Amniotic epithelial cell (primary cell): ENCODE measurements around the gene RREB1.
A peak's percentile ranks its signal among the peaks of the same experiment; 100 is the strongest.

Experiments
- DNase-seq: peaks from one replicate; pipeline ENCODE4 v3.0.0-alpha.2; 2010; ENCODE audit warnings: low read depth

Gene RREB1

DNA sequence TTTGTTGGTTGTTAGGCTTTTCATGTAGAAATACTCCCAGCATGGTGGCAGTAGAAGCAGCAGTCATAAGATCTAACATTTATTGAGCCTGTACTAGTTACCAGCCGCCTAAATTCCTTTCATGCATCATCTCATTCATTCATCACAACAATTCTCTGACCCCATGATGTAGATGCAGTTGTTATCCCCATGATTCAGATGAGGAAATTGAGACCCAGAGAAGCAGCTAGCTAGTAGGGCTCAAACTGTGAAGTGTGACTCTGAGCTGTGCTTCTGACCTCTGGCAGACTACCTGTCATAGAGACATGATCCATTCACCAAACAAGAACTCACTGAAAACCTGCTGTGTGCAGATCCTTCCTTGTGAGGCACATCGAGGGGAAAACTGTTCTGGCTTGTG lies 16.9 kb downstream of the RREB1 start:
- DNase-seq, result peak; percentile 32

DNA sequence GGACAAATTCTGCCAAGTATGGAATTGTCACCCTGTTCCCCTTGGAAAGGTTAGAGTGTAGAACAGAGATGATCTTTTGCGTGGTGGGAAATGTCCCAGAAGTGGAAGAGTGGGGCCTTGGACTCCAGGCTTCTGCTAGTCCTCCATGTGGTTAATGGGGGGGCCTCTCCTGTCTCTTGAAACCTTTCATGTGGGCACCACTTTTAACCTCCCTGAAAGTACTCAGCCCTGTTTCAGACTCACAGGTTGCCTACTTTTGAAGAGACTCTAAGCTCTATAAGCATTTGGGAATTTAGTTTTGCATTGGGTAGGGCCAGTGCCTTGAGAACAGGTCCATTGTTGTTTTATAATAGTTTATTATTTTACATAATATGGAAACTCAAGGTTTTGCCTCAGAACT lies 17.5 kb downstream of the RREB1 start:
- no peak for DNase-seq

DNA sequence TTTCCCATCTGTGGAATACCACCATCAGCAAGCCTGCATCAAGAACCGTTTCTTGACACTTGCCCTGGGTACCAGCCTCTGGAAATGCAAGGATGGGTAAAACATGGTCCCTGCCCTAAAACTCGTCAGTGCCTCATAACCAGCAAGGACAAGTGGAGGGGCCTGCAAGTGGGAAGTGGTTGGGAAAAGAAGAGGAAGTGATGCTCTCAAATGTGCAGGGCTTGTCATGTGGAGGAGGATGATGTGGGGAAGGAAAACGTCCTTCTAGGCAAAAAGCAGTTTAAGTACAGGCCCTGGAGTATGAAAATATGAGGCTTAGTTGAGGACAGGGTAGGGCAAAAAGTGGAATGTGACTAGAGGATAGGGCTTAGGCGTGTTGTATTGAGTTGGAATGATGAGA lies 19.0 kb downstream of the RREB1 start:
- DNase-seq, result no peak

DNA sequence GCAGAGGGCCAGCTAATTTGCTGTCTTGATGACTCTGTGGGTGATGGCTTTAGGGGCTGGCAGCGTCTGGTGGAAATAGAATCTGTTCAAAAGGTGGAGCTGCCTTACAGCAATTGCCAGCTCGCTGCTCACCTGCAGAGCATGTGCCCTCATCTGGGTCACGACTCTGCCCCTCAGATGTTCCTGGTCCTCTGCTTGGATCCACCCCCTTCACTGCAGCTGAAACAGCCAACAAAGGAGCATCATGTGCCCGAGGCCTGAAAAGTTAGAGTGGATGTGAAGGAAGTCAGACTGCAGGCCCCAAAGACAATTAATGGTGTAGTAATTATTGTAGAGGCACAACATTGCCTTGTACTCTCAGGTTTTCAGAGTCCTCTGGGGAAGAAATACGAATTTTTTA lies 19.9 kb downstream of the RREB1 start:
- no peak for DNase-seq

DNA sequence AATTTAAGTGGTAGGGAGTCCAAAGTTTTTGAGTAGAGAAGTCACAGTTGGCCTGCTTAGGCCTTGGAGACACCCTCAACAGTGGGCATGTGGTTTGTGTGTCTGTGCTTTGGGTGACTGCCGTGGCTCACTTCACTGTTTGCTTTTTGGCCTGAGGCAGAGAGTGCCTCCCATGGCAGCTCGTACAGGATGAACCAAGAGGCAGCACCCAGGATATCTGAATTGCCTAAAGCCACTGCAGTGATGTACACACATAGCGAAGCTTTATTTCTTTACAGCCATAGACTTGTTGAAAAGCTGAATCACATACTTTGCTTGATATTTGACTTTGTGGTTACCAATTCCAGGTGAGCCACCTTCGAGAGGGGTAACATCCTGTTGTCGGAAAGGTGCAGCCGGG lies 21.6 kb downstream of the RREB1 start:
- DNase-seq, result no peak

DNA sequence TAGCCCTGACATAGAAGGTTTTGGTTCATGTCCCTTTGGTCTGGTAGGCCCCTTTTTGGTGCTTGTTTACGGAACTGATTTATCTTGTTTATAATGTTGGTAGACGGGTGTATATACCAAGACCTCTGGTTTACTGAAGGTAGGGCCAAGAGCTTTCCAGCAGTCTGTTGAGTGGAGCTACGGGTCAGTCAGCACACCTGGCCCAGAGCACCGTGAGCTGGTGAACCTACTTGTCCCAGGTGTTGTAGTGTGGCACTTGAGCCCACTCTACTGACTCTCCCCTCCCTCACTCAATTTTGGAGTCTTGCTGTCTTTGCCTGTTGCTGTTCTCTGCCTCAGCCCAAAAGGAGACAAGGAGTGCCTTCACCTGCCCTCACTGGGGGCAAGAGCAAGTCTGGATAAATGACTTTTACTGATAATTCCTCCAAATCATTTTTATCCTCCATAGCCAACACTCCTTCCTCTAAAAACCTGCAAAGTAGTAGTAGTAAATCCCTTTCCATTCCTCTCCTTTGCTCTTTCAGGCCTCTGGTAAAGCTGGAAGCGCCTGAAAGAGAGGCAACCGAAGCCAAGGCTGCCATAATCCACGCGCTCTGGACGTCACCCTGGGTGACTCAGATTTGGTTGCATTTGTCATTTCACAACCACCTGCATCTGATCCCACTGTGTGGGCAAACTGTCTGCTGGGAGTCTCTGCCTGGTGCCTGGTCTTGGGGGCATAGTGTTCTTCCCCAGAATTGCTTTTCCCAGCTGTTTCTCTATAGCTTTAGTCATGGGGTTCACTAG lies 22.2 kb downstream of the RREB1 start:
- DNase-seq, result peak; percentile 75

DNA sequence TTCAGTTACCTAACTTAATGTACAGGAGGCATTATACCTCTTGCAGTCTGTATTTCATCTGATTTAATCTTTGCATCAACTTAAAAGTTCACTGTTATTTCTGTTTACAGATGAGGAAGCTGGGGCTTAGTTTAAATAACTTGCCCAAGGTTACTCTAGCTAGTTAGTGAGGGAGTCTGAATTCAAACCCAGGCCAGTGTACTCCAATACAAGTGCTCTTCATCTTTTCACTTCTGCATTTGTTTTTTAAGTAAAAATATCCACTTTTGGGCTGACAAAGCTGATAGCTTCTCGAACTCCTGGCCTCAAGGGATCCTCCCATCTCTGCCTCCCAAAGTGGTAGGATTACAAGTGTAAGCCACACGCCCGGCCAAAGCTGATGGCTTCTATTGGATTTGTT lies 23.6 kb downstream of the RREB1 start:
- no peak for DNase-seq

DNA sequence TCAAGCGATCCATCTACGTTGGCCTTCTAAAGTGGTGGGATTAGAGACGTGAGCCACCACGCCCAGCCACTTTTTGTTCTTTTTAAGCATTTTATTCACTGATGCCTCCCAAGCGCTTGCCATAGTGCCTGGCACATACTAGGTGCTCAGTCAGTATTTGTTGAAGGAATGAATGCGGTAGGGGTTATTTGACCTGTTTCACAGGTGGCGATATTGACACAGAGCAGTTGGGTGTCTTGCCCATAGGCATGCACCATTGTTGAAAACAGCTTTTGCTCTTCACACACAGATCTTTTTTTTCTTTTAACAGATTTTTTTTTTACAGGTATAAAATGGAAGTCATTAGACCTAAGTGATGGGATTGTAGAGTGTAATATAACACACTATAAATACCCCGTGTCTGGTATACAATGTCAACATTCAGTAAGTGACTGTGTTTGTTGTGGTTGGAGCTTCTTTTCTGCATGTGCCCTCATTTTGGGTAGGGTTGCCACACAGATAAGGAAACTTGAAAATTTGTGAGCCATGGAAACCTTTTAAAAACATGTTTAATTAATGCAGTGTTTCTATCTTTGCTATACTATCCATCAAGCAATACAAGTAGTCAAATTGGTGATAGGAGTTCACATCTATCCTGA lies 24.8 kb downstream of the RREB1 start:
- DNase-seq, result no peak

DNA sequence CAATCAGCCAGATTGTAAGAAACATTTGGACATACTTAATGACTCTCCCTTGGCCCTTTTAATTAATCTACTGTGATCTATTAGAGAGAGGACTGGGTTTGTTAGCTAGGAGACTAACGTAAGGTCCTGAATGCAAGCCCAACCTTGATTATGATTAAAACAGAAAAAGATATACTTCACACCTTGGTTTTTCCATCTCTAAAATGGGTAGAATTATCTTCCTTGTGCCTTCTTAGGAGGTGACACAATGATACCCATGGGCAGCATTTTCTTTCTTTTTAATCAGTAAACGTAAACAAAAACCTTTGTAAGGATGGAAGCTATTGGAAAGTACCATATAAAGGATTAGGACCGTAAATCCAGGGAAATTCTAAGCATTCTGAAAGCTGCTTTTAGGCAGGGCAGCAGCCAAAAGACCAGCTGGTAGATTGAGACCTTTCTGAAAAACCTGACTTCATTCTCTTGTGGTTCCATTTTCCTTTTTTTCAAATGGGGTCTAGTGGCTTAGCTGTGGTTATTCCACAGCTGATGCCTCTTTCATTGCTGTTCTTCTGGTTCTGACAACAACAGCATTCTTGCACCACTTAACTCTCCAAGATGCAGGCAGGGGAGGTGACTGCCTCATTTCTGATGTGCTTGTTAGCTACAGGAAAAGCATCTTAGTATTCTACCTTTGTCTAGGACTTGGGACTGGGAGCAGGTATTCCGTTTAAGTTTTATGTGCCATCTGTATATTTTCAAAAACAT lies 27.4 kb downstream of the RREB1 start:
- no peak for DNase-seq

DNA sequence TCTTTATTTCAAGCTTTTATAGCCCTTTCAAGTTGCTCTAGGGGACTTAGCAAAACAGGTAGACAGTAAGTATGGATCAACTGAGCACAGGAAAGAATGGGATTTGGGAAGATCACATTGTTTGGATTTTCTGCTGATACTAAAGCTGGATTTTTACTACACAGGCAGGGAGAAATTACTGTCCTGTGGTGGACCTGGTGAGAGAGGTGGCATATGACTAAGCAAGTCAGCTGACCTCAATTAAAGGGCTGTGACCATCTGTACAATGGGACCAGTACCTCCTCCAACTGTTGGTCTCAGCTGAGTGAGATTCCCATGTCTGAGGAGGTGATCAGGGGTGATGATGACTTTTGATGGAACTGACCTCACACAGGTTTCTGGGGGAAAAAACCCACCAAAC lies 28.0 kb downstream of the RREB1 start:
- no peak for DNase-seq

DNA sequence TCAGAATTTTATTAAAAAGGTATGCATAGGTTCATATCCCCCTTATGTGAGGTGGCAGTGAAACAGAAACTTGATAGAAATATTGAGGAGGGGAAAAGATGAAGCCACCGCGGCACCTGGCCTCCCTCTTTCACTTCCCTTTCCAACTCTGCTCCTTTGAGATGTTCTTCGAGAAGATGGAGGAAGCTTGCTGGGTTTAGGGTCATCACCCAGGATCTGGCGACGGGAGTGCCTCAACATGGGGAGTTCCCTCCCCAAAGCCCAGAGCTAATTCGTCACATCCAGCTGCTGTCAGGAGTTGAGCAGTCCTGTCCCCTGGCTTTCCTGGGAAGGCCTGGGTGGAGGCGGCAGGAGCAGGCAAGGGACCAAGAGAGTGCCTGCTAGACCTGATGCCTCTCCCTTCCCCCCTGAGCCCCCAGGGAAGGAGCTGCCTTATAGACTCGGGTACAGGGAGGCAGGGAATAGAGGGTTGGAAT lies 29.1 kb downstream of the RREB1 start:
- no peak for DNase-seq

DNA sequence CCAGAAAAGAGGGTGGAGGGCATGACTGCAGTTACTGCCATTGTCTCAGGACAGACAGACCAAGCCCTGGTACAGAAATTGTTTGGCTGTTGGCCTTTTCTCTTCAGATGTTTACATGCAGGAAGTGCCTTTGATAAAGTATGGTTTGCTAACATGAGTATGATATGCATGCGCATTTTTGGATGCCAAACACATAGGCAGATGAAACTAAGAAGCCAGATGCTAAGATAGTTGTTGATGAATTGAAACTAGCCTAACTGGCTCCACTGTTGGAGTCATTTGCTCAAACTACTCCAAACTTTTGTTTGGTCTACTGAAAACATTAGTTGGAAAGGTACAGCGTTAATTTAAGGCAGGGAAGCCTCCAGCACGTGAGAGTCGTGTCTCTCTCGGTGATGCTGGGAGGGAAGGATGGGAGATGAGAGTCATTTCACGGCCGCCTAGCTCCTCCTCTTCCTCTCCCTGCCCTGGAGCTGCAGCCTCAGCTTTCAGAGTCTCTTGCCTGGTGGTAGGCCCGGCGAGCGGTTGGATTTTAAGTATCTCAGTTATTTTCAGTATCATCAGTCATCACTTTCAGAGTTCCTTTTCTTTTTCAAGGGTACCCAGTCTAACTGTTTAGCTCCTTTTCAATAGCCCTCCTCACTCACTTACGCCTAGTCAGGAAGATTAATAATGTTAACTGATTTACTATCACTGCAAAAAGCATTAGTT lies 29.7 kb downstream of the RREB1 start:
- DNase-seq, result peak; percentile 50

DNA sequence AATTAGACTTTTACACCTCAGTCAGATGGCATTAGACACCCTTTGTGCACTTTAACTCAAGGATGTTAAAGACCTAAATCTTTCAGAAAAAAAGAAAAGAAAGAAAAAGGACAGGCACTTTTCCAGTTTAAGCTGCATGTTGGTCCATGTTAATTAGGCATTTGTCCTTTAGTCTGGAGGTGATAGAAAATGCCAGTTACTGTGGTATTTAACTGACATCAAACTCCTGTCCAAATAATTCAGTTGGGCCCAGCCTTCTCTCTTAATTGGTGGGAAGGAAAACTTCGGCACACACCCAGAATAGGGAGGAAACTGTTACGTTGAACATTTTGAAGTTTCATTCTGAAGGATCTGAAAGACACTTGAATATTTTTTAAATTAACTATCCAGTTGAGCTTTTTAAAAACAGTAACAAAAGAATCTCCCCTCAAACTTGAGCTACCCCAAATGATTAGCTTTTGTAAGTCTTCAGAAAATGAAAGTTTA lies 30.3 kb downstream of the RREB1 start:
- DNase-seq, result no peak

DNA sequence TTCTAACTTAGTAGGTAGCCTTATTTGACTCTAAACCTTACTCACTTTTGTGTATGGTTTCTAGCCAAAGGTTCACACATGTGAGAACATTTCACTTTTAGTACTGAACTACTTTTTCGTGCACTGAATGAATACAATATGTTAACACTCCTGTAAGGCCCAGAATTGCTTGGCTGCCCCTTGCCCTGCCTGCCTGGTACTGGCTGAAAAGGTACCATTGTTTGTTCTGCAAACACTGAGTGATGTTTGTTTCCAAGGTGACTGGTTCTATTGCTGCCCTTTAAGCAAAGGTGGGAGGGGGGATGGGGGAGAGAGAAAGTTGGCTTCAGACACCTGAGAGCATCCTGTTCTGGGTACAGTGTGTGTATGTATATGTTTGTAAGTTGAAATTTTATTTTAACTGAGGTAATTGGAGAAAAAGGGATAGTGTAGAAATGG lies 31.2 kb downstream of the RREB1 start:
- no peak for DNase-seq

DNA sequence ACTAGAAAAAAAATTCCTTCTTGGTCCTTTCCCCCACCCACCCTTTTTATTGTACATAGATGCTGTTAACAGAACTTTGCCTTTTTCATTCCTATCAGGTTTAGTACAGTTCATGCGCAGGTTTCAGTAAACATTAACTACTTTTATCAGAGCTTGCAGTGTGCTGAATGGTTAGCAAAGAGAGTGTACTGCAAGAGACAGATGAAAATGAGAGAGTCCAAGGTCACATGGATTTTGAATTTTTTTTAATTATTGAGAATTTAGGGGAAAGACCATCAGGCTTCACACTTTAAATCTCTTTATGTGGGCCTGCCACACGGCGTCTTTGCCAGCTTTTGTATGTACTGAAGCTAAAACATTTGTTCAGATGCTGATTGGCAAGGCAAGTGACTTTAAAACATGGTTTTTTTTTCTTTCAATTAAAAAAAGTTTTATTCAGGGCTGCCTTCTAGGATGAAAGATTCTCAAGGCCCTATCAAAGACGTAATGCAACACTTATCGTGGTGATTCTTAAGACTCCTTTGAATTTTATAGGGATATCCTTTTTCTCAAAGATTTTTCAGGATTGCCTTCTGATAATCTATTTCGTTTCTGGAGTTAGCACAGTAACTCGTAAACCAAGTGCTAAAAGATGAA lies 32.2 kb downstream of the RREB1 start:
- no peak for DNase-seq

DNA sequence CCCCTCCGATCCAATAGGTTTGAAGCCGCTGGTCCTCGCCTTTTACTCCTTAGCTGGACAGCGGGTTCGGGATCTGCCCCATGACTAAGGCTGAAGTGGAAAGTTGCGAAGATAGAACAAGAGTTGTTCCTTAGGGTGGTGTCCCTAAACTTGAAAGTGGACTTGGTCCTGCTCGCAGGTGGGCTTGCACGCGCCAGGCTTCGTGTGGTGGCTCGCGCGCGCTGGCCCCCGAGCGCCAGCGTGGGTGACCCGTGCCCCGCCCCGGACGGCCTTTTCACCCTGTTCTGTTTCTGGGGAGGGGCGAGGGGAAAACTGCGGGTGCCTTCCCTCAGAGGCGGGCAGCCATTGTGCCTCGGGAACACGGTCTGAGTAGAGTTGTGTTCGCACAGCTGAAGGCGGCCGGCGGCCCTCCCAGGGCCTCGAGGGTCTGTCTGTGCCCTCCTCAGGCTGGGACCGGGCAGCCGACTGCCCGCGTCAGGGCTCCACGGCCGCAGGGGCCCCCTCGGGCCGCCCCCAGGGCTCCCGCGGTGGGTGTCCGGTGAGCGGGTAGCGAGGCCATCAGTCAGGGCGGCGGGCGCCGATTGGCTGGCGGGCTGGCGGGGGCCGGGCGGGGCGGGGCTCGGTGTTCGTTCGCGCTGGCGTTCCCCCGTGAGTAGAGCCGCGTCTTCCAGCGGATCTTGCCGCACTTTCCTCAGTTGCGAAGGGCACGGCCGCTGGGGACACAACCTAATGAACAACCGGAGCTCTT lies 33.0 kb downstream of the RREB1 start:
- peak; percentile 61 for DNase-seq

DNA sequence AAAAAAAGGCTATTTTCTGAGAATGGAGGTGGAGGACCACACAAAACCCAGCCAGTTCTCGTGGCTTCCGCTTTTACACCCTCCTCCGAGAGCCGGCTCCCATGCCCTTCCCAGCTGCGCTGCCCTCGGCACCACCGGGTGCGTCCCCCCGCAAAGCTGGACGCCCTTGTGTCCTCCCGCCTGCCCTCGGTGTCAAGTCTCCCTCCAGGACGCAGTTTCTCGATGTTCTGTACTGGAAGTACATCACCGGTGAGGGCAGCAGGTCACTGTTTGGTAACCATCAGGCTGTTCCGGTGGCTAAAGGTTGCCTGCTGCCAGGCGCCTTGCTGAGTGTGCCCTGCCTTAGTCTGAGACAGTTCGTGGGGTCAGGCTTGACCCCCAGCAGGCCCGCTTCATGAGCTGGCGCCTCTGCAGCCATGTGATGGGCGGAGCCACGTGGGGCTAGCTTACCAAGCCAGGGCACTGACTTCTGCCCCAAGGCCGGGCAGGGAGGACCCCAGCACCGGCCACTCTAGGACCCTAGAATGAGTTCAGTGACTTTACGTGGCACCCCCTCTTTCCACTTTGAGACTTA lies 34.6 kb downstream of the RREB1 start:
- DNase-seq, result no peak

DNA sequence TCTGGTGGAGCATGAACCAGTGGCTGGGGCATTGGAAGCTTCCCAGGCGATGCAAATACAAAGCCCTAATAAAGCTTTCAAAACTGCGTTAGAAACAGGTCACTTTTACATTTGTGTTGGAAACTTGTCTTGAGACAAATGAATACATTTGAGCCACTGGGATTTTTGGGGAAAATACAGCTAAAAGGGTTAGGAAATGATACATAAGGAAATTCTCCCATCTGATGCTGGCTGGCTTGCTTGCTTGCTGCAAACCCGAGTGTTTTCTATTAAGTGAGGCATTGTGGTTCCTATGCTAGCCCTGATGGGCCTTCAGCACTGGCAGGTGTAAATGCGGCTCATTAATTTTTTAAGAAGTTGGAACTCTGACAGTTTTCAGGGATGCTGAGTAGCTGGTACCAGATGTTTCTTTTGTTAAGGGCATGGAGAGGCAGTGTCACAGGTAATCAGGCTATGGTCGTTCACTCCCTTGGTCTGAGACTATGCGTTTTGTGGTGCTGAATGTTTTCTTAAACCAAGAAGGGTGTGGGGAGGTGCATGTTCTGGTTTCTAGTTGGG lies 35.2 kb downstream of the RREB1 start:
- DNase-seq, result no peak

DNA sequence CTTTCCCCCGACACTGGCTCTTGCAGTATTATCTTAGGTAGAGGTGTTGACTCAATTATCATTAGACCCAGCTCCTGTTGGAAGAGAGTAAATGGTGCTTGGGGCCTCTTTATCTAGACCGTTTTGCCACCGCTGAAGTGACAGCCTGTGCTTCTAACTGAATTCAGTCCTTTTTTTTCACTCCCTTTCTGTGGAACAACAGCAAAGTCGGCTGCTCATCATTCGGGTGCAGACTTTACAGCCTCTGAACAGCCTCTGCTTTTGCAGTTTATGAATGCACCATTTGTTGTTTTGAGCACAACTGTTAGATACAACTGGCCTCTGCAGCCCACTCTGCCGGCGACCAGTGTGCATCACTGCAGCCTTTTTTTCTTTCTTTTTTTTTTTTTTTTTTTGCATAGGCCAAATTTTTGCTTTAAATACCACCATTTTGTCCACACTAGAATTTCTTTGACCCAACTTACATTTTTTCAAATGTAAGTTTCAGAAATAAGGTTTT lies 35.8 kb downstream of the RREB1 start:
- DNase-seq, result no peak
